NB4 (cell line): ENCODE results near the gene FTCDNL1.

Experiments used
- MYC ChIP-seq: IDR thresholded peaks from 2 replicates; pipeline ENCODE4 v1.6.1; 2011; ENCODE audit warnings: low read depth, low read length
- POLR2A ChIP-seq: IDR thresholded peaks from 2 replicates; pipeline ENCODE4 v1.6.1; 2011; ENCODE audit warnings: mild to moderate bottlenecking; ENCODE audit not compliant: insufficient read length; ENCODE audit errors: extremely low read depth
- TF ChIP-seq, protein P1 (sequence below): IDR thresholded peaks from one replicate; pipeline ENCODE4 v1.5.1; 2012; ENCODE audit warnings: low read depth, low read length

DNA sequence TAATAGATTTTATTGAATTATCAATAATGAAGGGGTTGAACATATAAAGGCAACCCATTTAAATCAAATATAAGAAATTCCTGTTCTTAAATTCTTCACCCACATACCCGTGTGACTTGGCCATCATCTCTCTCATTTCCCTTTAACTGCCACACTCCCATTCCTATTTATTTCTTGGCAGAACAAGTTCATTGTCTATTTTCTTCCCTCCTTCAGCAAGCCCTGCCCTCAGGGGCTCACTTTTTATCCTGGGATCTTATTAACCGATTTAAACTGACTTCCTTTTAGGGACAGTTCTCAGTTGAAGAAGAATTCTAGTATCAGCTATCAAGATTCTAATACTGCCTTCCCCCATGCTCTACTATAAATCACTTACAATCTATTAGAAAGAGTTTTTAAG is 123.2 kb downstream of the FTCDNL1 start:
- TF ChIP-seq, protein P1, sequence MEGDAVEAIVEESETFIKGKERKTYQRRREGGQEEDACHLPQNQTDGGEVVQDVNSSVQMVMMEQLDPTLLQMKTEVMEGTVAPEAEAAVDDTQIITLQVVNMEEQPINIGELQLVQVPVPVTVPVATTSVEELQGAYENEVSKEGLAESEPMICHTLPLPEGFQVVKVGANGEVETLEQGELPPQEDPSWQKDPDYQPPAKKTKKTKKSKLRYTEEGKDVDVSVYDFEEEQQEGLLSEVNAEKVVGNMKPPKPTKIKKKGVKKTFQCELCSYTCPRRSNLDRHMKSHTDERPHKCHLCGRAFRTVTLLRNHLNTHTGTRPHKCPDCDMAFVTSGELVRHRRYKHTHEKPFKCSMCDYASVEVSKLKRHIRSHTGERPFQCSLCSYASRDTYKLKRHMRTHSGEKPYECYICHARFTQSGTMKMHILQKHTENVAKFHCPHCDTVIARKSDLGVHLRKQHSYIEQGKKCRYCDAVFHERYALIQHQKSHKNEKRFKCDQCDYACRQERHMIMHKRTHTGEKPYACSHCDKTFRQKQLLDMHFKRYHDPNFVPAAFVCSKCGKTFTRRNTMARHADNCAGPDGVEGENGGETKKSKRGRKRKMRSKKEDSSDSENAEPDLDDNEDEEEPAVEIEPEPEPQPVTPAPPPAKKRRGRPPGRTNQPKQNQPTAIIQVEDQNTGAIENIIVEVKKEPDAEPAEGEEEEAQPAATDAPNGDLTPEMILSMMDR, result no peak
- TF ChIP-seq POLR2A, result no peak
- no peak for TF ChIP-seq MYC
